NCI-H524 treated with DMSO at 0.1 percent for 48 hours (cell line): ENCODE results near the gene BMP5.
A peak's percentile ranks its signal among the peaks of the same experiment; 100 is the strongest.
"Not testable (repeated sequence)": the region's sequence is repeated elsewhere in the genome, so short reads cannot be mapped to it uniquely, and the experiment has no call there.

Experiments used
- DNase-seq: peaks from one replicate; lab custom pipeline; 2025; lab: John Stamatoyannopoulos, UW

Gene BMP5

DNA sequence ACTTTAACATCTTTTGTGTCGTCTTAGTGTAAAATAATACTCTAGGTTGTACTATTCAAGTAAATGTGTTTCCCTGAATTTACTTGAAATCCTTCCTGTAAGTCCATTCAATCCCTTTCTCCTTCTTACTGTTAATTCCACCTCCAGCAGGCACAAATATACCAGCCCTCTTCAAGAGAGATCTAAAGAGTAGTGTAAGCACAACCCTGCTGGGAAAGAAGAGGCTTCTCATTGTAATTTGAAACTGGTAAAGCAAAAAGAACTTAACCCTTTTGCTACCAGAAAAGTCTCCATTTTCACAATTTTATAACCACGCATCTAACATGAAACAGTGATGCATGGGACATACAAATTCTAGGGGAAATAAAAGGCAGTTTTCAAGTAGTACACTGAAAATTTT lies at the start of gene BMP5:
Gene BMP5 (minus strand): TSS at position 191 of the 400 bp plus-strand sequence. CDS start 725 bp downstream, outside the sequence.
- peak; percentile 30 for DNase-seq

DNA sequence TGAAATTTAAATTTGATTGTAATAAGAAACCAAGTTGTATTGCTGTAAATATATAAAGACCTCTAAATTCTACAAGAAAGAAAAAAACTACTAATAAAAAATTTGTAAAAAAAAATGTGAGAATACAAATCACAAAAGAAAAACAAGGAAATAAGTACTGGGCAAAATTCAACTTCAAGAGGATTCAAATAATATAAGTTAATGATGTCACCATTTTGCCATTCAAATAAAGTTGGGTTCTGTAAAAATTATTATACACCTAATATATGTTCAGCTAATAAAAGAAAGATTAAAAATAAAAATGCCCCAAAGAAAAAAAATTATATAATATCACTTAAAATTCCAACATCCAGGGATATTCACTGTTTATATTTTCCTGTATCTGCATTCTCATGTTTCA lies 47.0 kb upstream of the BMP5 start:
- no peak for DNase-seq

DNA sequence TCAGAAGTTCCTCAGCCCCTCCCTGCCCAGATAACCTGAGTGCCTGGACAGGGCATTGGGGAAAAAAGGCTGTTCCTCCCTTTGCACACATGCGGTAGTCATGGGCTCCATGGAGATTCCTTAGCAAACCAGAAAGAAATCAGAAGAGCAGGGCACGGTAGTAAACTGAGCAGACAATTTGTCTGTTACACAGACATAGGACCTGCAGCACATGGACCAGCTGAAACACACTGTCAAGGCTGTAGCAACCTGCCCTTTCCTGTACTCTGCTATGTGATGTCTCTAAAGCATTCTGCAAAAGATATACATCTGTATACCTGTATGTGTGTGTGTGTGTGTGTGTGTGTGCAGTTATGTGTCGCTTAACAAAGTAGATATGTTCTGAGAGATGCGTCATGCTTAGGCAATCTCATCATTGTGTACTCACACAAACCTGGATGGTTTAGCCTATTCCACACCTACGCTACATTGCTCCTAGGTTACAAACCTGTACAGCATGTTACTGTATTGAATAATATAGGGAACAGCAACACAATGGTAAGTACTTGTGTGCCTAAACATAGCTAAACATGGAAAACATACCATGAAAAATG lies 44.4 kb upstream of the BMP5 start:
- no peak for DNase-seq

- no peak for DNase-seq
These were observed 43.2 kb upstream of the BMP5 start for GRCh38 chr6:55918639-55919038.

DNA sequence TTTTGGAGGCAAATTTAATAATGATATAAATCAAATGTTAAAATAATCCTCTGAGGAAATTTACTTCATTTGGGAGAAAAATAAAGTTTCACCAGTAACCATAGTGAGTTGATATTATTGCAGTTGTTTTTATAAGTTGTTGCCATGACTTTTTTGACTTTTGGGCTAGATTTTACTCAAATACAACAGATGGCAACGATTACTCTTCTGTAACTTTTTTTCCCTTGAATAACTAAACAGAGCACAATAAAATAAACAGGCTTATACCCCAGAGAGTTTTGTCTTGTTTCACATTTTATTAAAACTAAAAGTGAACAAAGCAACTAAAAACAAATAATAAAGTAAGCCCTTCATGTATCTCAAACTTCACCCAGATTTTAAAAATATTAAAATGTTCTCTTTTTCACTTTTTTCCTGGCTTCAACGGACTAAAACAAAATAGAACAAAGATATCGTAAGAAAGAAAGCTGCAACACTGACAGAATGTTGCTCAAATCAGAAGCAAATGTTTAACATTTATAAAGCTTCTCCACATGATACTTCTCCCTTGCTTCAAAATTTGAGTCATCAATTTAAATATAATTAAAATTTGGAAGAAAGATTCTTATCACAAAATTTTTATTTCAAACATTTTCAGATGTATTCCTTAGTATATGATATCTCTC lies 42.5 kb upstream of the BMP5 start:
- no peak for DNase-seq

- no peak for DNase-seq
These were observed 40.8 kb upstream of the BMP5 start for GRCh38 chr6:55916188-55916587.

- peak; percentile 79 for DNase-seq
These were observed 38.1 kb upstream of the BMP5 start for GRCh38 chr6:55913228-55914195.

DNA sequence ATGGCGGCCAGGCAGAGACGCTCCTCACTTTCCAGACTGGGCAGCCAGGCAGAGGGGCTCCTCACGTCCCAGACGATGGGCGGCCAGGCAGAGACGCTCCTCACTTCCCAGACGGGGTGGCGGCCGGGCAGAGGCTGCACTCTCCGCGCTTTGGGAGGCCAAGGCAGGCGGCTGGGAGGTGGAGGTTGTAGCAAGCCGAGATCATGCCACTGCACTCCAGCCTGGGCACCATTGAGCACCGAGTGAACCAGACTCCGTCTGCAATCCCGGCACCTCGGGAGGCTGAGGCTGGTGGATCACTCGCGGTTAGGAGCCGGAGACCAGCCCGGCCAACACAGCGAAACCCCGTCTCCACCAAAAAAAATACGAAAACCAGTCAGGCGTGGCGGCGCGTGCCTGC lies 35.1 kb upstream of the BMP5 start:
- not testable (repeated sequence) for DNase-seq

GRCh38 chr6:55909911-55910310 lies 34.5 kb upstream of the BMP5 start:
- DNase-seq = not testable (repeated sequence)

DNA sequence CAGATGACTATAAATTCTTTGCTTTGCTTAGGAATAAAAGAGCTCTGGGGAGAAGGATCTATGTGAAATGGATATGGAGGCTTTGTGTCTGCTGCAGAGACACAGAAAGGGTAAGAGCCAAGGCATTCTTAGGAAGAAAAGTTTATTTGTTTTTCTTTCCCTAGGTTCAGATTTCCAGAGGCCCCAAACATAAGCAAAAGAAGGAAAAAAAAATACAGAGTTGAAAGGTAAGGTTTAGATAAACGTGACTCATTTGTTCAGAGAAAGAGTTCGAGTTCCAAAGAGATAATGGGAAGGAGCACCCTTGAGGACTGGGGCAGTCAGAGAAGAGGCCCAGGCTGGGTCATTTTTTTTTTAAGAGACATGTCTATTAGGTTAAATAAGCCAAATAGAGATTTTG lies 27.4 kb upstream of the BMP5 start:
- DNase-seq = no peak

DNA sequence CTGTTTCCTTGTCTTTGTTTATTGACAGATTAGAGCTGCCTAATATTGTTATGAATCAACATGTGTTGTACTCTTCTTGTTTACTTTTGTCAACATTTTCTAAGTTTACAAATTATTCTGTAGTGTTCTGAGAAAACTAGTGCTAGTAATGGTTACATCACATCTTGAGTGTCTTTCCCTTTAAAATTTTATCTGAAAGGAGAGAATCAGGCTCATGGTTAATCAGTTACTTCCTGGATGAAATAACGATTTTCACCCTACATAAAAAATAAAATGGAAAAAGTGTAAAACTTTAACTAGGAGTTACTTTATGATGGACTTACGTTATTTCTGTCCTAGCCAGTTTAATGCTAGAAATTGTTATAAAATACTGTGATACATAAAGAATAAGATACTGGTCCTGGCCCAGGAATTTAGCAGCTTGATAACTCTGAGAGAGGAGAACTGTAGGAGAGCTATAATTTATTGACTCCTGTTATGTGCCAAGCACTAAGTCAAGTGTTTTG lies 26.4 kb upstream of the BMP5 start:
- DNase-seq = no peak

- no peak for DNase-seq
These were observed 23.0 kb upstream of the BMP5 start for GRCh38 chr6:55898342-55898741.

- peak; percentile 63 for DNase-seq
These were observed 22.0 kb upstream of the BMP5 start for GRCh38 chr6:55897346-55897745.

DNA sequence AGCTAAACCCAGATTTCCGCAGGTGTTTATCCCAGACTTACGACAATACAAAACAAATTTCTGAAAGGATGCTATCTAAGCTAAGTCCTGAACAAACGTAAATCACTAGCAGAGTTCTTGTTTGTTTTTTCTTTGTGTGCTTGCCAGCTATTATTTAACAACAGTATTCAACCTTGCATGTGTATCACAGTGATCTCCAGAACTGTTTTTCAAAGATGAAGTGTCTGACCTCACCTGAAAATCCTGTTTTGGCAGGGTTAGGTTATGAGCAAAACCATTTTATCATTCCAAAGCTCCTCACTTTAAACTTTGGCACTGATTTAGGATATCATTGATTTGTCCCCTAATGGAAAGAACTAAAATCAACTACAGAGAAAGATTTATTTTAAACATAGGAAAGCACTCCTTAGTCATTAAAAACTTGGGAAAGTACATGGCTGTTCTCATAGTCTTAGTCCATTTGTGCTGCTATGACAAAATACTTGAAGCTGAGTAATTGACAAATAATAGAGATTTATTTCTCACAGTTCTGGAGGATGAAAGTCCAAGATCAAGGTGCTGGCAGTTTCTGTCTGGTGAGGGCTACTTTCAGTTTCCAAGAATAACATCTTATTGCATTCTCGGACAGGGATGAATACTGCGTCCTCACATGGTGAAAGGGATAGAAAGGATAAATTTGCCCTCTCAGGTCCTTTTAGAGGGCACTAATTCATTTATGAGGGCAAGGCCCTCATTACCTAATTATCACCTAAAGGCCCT lies 20.8 kb upstream of the BMP5 start:
- no peak for DNase-seq

DNA sequence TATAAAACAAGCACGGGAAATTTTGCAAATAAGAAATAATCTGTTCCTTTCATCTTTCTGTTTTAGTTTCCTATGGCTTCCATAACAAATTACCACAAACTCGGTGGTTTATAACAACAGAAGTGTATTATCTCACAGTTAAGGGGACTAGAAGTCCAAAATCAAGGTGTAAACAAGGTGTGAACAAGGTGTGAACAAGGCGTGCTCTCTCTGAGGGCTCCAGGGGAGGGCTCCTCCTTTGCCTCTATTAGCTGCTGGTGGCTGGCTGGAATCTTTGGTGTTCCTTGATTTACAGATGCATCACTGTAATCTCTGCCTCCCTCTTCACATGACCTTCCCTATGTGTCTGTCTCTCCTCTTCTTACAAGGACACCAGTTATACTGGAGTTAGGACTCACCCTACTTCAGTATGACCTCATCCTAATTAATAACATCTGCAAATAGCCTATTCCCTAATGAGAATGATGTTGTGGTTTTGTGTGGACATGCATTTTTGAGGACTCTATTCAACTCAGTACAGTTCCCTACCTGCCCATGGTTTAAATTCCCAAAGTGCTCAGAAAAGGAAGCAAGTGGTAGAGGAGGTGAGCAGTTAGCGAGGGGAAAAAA lies 17.5 kb upstream of the BMP5 start:
- no peak for DNase-seq

DNA sequence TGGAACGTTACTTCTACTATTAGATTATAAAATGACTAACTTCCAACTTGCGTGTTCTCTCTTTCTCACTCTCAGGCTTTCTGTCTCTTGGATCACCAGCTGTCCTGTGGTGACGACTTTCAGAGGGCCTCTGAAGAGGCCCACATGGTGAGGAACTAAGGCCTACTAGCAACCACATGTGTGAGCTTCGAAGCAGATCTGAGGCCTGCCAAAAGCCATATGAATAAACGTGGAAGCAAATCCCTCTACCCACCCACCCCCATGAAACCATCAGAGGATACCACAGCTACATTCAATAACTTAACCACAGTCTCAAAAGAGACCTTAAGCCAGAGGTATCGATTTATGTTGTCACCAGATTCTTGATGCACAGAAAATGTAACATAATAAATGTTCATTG lies 13.5 kb upstream of the BMP5 start:
- DNase-seq = no peak

DNA sequence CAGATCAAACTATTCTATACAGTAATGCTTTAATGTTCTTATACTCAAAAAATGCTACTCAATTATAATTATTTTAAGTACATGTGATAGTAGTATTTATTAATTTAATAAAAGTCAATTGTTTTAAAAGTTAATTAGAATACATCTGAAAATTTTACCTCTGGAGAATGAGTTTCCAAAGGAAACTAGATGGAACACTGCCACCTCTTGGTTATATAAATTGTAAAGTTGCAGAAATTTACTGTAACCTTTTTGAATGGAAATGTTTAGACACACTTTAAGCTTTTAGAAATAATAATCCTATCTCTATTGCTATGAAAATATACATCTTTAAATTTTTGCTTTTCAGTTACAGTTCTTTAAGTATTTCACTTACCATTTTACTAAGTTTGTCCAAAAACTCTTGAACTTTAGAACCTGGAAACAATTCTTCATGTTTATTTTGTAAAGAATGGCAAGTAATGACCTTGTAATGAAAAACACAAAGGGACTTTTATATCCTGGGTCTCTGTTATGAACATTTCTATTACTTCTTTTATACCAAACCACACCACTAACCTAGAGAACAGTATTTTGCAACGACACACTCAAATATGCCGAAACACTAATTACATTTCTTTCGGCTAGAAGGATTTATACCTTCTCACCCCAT lies 10.9 kb upstream of the BMP5 start:
- no peak for DNase-seq

DNA sequence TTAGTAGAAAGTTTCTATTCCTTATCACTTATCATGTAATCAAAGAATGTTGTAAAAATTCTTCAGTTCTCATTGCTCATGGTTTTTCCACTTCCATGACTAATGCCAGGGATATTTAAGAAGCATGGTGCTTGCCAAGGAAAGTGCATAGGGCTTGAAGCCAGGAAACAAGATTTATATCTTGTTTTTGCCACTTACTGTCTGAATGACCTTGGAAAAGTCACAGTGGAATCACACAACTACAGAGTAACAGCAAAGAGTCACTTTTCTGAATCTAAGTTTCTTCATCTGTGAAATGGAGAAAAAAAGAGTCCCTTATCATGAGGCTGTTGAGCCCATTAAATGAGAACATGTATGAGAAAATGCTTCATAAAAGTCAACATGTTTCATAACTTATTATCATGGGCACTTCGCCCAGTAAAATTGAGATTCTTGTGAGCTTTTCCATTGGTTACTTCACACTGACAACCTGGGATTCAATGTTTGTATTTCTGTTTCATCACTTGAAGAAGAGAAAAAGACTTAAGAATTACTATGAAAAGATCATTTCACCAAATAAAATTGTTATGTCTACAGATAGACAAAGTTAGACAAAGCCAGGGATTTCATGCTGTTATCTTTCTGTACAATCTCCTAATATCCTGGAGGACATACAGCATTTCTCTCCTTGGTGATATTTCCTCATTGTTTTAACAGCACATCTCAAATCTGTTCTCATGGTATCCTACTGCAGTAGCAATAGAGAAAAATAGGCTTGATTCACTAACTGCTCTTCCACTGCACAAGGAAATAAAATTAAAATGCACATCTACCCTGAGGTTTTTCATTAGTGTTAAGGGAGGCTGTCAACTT lies 7.6 kb upstream of the BMP5 start:
- DNase-seq = no peak

- DNase-seq = no peak
These were observed 1.9 kb upstream of the BMP5 start for GRCh38 chr6:55877283-55877682.

- DNase-seq = no peak
These were observed 1.1 kb downstream of the BMP5 start for GRCh38 chr6:55874316-55874715.
